Ovary (tissue), 9 donors: ENCODE data around the gene THAP2. TPM values are rescaled to one million over a fixed set of nuclear protein-coding genes. Genes with fewer than 3 reads are reported as not detected.
"Not testable (repeated sequence)": the region's sequence is repeated elsewhere in the genome, so short reads cannot be mapped to it uniquely, and the experiment has no call there.

Source experiments
- DNase-seq, 5 donors: peaks; one replicate each; pipeline ENCODE4 v3.0.0-alpha.2; 2019 to 2020
- H3K27ac ChIP-seq, 2 donors: fragments of 200-600 bp; one replicate each; pipeline versions ENCODE4 v1.5.1 to v1.8.0; 2019 to 2022
- H3K27me3 ChIP-seq: fragments of 200-600 bp; one replicate; pipeline ENCODE4 v1.8.0; 2022
- H3K36me3 ChIP-seq: fragments of 200-600 bp; sonication (generic); one replicate; pipeline ENCODE4 v1.5.1; 2019
- H3K4me1 ChIP-seq: one replicate; pipeline ENCODE4 v1.8.1; 2013; ENCODE audit warnings: mild to moderate bottlenecking, moderate library complexity; ENCODE audit not compliant: insufficient read depth
- H3K4me3 ChIP-seq: fragments of 200-600 bp; sonication (generic); one replicate; pipeline ENCODE4 v1.5.1; 2017
- H3K9me3 ChIP-seq, 2 donors: fragments of 200-600 bp in 1 of 2; sonication (generic) in 1 of 2; one replicate each; pipeline versions ENCODE4 v1.5.1 to v1.8.1; 2013 to 2019; ENCODE audit warnings: mild to moderate bottlenecking in 1 of 2, moderate library complexity in 1 of 2
- CTCF ChIP-seq, 3 donors: fragments of 450-650 bp in 2 of 3; fragments of 200-600 bp in 1 of 3; IDR thresholded peaks; one replicate each; pipeline versions ENCODE4 v1.5.1 to v1.8.0; 2016 to 2022; ENCODE audit warnings: antibody characterized with exemption in 3 of 3, mild to moderate bottlenecking in 1 of 3
- EP300 ChIP-seq: sonication (generic); formaldehyde crosslinking; IDR thresholded peaks from one replicate; pipeline ENCODE4 v1.6.1; 2017; ENCODE audit warnings: antibody characterized with exemption
- POLR2A ChIP-seq: fragments of 450-650 bp; IDR thresholded peaks from one replicate; pipeline ENCODE4 v1.6.1; 2017; ENCODE audit warnings: antibody characterized with exemption, mild to moderate bottlenecking, moderate library complexity
- WGBS, 3 donors: extraction: QIAGEN DNeasy Blood & Tissue Kit in 1 of 3; methylation state at CpG; one replicate each; pipeline versions ENCODE4 v1.1.5 to v1.1.7; 2013 to 2017; 5-methylcytosine and 5-hydroxymethylcytosine counted together
- intact Hi-C, 4 donors: fragments of 100-400 bp; cut with DNase I; formaldehyde crosslinking; loops; one replicate each; pipeline versions ENCODE4 v1.11.0 to v1.15.1; 2022 to 2023
- polyA plus RNA-seq, 2 donors: library from polyadenylated mRNA; stranded (reverse); fragments of 200-250 nt in 1 of 2; fragments of 350-450 nt in 1 of 2; fragmentation: Illumina TruSeq in 1 of 2; extraction: RNeasy Lipid Tissue Mini Kit (QIAGEN cat#74804) in 1 of 2; gene quantifications; one replicate each; pipeline ENCODE4 v1.2.3, GENCODE V29; 2013 to 2014
- total RNA-seq, 7 donors: library from RNA; depleted of rRNA in 2 of 7; stranded (reverse); fragments of >200 nt in 2 of 7; fragmentation: NEBNext Ultra II Directional in 3 of 7; extraction: Animal tissue kit (Norgen Biotek cat#: 25700) in 3 of 7; gene quantifications; one replicate each; pipeline versions ENCODE4 v1.1.0 to v1.2.4, GENCODE V29; 2016 to 2023
- donor health status: DM: no; HTN: no; CAD: no; lungs with moderate emphysema.
- donor health status: DM: no; HTN: no; CAD: no.
- donor health status: Bipolar disorder and iron deficiency.
- donor health status: DM: yes; HTN: yes; CAD: no.
- donor health status: DM: no; HTN: no; CAD: no.
- donor health status: DM: yes; HTN: yes; CAD: no.

Gene THAP2
- total and polyA plus RNA-seq, 9 donors = 3.6 to 7.5 (median 5.8) TPM

- intact Hi-C loops = no loop called here
- no peak overlapping the region for H3K27ac ChIP-seq
- TF ChIP-seq EP300 (no peak), POLR2A (no peak), CTCF (IDR thresholded peaks at IDR 0.05) (no peak)
- no peaks in the 10 kb centered on the region for H3K4me1 ChIP-seq
- no peak overlapping the region for H3K4me3 ChIP-seq
- no peaks in the 10 kb centered on the region for H3K9me3 ChIP-seq
- H3K27me3 ChIP-seq = no peaks in the 10 kb centered on the region
- 96 to 98% (median 96%) methylated on average over 1 of the region's 1 CpG for WGBS, 3 donors
- no peaks in the 10 kb centered on the region for H3K36me3 ChIP-seq
- no peak for DNase-seq
Measured at GRCh38 chr12:71694099-71694820, 30.2 kb downstream of the THAP2 start.

- Histone ChIP-seq H3K27ac (no peak overlapping the region), H3K9me3 (no peaks in the 10 kb centered on the region), H3K4me3 (no peak overlapping the region), H3K27me3 (no peaks in the 10 kb centered on the region), H3K36me3 (no peaks in the 10 kb centered on the region), H3K4me1 (no peaks in the 10 kb centered on the region)
- TF ChIP-seq EP300 (no peak), CTCF (IDR thresholded peaks at IDR 0.05) (no peak), POLR2A (no peak)
- 89 to 94% (median 92%) methylated on average over 1 of the region's 1 CpG for WGBS, 3 donors
- intact Hi-C loops = no loop called here
- no peak for DNase-seq
Measured at GRCh38 chr12:71695782-71696181, 31.7 kb downstream of the THAP2 start.

- H3K27me3 ChIP-seq, H3K36me3 ChIP-seq, intact Hi-C loops, H3K4me3 ChIP-seq, H3K27ac ChIP-seq, DNase-seq, H3K9me3 ChIP-seq, H3K4me1 ChIP-seq: not testable (repeated sequence)
- WGBS, 3 donors = 92 to 95% (median 95%) methylated on average over 8 of the region's 8 CpGs
Measured at GRCh38 chr12:71702181-71702580, 38.1 kb downstream of the THAP2 start.

- Histone ChIP-seq H3K27ac (no peak overlapping the region), H3K36me3 (no peaks in the 10 kb centered on the region), H3K27me3 (no peaks in the 10 kb centered on the region), H3K9me3 (no peaks in the 10 kb centered on the region), H3K4me1 (no peaks in the 10 kb centered on the region), H3K4me3 (no peak overlapping the region)
- DNase-seq = no peak
- TF ChIP-seq POLR2A (no peak), EP300 (no peak), CTCF (IDR thresholded peaks at IDR 0.05) (no peak)
- intact Hi-C loops = no loop called here
- 95 to 99% (median 95%) methylated on average over 5 of the region's 5 CpGs for WGBS, 3 donors
Measured at GRCh38 chr12:71702590-71702989, 38.5 kb downstream of the THAP2 start.

- no peak for DNase-seq
- intact Hi-C loops = no loop called here
- Histone ChIP-seq H3K27me3 (no peaks in the 10 kb centered on the region), H3K4me1 (no peaks in the 10 kb centered on the region), H3K4me3 (no peak overlapping the region), H3K36me3 (no peaks in the 10 kb centered on the region), H3K27ac (no peak overlapping the region), H3K9me3 (no peaks in the 10 kb centered on the region)
- 45 to 74% (median 69%) methylated on average over 2 of the region's 2 CpGs for WGBS, 3 donors
- TF ChIP-seq POLR2A = no peak
Measured at GRCh38 chr12:71703206-71703605, 39.1 kb downstream of the THAP2 start.
